GM21529 (cell line): ENCODE data around the gene PLCH1.

Experiments
- ATAC-seq: cut with Tn5 transposase; IDR thresholded peaks from one replicate; pipeline ENCODE4 v1.9.1; 2021; ENCODE audit not compliant: unreplicated experiment

PLCH1 gene

DNA sequence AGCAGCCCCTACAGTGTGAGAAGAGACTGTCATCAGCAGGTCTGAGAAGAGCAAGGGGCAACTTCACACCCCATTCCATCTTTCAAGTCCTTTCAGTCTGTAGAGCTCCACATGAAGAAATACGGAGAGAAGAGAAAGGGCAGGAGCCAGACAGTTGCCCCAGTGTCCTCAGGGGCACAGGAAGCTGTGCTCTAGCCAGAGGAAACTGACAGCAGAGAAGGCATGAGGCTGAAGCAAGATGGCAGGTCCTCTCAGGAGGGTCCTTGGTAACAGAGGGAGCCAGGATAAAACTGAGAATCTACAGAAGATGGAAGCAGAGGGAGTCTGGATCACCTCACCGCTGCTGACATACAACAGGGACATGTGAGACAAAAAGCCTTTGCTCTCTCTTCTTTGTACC lies 47.3 kb downstream of the PLCH1 start:
- no peak for ATAC-seq

DNA sequence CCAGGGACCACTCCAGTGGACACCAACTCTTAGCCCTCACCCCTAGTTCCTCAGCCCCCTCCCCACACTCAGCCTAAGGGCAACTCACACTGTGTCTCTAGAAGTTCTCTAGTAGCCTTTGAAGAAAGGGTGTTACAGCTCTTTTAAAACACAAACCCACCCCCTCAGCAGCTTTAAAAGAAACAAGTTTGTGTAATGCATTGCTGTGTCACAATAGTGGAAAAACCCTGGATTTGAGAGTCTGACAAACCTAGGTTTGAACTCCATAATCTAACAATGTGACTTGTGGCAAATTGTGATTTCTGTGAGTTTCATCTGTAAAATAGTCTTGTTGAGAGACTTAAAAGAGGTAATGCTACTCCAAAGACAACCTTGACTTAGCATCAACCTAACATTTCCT lies 54.0 kb downstream of the PLCH1 start:
- ATAC-seq = no peak

DNA sequence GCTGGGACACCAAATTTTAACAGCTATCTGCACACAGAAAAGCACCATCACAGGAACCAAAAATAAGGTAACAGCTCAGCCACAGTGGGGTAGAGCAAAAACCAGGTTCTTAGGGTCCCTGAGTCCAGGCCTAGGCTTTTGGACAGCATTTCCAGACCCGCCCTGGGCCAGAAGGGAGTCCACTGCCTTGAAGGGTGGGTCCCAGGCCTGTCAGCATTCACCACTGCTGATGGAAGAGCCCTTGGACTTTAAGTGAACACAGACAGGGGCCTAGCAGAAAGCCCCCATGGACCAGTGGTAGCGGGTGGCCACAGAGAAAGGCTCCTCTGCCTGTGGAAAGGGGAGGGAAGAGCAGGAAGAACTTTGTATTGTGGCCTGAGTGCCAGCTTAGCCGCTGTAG lies 56.4 kb downstream of the PLCH1 start:
- ATAC-seq = no peak

DNA sequence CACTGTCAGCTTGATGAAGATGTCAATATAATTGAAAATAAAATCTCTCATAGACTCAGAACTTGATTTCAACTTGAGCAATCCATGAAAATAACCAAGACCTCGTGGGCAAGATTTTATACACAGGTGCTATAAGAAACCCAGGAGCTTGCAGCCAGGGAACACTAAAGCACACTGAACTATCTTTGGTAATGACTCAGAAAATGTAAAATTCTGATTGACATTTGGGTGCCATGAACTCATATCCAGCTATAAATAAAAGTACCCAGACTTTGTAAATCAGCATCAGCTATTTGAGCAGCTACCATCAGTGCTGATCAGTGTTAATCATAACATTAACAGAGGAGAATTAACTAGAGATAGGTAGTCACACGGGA lies 61.5 kb downstream of the PLCH1 start:
- no peak for ATAC-seq

DNA sequence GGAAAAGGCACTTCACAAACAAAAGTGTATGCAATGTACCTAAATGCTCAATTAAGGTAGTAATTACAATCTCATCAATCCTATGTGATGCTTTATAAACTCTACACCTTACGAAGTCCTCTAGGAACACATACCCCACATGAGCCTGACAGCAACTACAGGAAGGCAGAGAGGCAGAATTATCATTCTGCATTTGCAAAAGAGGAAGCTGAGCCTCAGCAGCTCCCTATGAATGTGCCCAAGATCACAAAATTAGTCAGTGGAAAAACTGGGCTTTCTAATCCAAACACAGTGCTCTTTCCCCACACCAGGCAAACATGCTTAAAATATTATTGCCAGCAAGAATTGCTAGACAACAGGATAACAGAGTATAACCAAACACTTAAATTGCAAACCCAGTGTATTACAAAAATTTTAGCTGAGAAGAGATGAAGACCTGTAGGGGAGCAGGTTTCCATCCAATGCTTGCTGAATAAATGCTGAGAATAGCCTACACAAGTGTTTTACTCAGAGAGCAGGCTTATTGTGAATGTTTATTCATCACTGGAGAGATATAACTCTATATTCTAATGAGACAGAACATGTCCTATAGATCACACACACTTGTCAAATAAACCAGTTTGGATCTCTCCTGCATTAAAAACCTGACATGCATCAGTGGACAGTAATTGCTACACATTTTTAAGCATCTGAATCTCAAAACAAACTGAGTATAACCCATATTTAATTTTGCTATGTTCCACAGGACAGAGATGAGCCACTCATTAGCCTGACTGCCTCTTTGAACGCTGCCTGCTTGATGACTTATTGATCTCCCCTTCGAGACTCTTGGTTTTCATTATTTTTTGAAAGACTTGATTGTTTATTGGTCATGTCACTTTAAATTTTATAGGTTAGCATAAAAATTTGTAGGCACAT lies 62.2 kb downstream of the PLCH1 start:
- ATAC-seq = no peak

DNA sequence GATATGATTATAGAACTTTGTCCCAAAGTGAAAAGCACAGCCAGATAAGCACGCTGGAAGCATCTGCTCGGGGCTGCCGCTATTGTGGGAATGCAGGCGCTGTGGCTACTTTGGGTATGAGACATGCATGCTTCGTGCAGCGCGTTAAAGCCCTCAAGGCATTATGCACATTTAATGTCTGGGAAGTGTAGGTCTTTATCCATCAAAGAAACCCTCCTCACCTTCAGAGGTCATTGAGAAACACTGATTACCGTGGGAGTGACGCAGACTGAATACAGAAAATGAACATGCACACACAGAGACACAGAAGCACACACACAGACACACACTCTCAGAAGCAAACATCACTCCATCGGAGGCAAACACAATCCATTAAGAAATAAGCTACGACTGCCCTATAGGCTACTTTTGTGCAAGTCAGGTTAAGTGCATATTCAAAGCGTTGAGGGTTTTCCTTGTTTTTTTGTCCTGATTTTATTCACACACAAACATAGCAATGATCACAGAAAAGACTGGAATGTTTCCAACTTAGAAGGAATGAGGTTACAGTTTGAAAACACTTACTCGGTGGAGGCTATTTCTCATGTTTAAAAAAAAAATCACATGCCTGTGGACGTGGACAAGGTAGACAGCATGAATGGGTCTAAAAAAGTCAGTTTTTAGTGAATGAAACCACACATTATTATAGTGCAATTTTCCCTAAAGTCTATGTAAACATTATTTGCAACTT lies 68.5 kb downstream of the PLCH1 start:
- ATAC-seq = no peak

DNA sequence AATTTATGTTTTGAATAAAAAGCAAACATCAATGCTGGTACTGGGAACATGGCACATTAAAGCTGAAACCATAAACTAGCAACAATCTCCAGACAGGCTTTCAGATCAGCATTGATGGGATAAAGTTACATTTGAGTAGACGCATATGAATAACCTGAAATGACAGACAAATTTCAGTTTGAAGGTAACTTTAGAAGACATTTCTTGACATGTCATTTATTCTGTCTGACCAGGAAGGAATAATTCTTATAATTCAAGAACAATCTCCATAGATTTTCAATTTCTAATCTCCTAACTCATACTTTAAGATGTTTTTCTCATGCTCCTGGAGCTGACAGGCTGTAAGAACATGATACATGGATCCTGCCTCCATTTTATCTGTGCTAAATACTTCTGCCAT lies 69.8 kb downstream of the PLCH1 start:
- ATAC-seq = no peak

DNA sequence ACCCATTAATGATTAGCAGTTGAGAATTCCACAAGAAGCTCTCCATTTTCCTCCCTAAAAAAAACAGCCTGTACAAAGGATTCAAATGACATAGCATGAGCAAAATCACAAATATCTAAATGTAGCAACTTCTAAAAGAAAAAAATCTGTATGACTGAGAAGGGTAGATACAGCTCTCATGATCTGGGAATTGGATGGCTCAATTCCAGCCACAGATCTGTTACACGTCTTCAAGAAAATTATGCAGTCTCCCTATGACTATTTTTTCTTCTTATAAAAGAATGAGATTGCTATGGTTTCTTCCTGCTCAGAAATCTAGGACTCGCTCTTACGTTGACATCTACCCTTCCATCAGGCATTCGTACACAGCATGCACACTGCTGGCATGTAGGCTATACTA lies 71.5 kb downstream of the PLCH1 start:
- ATAC-seq = no peak

DNA sequence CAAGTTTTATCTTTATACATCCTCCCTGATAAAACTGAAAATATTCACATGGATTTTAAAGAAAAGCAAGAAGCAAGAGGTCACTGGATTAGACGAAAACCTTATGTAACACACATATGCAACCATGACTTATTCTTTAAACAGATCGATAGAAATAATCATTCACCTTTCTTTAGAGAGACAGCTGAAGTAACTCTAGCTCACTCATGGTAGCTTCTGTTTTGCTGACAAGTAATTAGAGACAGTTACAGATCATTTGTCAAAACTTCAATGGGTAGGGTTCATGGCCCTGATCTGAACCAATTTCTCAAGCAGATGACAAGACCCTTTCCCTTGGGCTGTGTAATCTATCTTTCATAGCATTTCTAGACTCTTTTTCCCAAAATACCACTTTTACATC lies 74.5 kb downstream of the PLCH1 start:
- ATAC-seq = no peak

DNA sequence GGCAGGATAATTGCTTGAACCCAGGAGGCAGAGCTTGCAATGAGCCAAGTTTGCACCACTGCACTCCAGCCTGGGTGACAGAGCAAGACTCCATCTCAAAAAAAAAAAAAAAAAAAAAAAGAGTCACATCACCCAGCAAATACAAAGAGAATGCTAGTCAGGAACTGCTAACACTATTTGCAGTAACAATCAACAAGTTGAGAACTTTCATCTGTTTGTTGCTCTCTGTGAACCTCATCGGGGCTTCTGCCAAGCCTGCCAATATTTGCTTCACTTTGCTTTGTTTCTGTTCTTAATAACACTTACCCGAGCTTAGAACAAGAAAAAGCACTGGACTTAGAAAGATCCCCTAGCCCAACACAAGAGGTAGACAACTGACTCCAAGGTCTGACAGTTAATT lies 76.9 kb downstream of the PLCH1 start:
- ATAC-seq = no peak

DNA sequence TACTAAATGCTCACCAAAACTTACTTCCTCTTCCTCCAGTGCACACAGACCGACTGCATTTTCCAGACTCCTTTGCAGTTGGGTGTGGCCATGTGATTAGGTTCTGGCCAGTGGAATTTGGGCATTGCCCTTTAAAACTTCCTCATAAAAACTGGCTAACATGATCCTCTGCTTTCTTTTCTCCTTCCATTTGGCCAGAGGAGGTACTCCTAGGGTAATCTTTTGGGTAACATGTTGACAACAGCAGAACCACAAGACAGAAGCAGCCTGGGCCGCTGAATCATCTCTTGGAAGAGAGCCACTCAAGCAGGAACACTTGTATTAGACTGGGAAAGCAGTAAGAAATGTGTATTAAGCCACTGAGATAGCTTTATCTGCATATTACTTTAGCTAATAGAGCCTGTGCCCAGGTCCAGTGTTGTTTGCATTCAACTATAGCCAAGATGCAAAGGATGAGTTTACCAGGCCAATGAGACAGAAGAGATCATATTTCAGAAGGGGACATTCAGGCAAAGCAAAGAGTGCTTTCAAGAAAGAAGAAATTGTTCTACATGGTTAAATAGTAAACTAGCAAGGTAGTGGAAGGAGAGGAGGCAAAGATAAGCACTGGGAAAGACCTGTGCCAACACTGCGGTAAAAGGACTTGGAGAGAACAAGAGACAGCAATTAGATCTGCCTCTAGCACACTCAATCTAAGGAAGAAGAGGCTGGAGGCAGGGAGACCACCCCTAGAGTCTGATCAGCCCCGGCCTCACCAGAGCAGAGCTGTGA lies 79.8 kb downstream of the PLCH1 start:
- ATAC-seq = no peak

DNA sequence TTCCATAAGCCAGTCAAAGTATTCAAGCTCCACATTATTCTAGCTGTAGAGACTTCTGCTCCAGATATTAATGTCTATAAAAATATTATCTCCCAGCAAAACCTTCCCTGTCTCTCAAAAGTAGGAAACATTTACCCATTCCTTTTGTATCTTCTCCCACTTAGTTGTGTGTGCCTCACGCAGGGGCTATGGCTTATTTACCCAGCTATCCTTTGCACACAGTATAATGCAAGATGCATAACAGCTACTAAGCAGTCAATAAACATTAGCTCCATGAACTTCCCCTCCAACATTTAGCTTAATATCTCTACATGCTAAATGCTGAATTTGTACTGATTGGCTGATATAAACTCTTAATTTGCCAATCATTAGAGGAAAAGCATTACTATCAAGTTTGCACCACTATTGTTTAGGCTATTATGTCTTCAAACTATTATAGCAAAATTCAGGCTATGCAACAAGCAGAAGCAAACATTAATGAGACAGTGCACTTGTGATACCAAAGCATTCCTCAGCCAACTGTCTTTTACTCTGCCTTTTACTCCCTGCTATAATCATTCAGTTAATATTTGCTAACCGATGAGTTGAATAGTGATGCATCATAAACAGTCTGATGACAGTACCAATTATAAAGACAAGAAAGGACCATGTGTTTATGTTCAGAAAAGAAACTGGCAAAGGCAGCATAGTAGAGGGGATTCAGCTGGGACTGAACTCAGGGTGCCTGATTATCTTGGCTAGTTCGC lies 81.2 kb downstream of the PLCH1 start:
- ATAC-seq = no peak

DNA sequence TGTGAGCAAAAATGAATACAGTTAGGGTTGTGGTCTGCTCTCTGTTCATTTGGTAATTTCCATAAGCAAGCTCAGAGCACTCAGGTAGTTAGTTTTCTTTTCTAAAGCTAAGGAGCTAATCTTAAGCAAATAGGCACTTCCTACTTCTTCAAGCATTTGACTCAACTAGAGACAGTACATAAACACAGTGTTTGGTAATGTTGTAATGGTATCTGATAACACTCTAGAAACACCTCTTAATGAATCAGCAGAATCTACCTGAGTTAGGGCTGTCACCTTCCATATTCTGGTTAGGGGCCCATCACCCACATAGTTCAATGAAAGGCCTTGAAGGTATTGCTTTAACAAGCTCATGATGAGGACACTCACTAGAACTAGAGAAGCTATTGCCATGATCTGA lies 83.1 kb downstream of the PLCH1 start:
- no peak for ATAC-seq

DNA sequence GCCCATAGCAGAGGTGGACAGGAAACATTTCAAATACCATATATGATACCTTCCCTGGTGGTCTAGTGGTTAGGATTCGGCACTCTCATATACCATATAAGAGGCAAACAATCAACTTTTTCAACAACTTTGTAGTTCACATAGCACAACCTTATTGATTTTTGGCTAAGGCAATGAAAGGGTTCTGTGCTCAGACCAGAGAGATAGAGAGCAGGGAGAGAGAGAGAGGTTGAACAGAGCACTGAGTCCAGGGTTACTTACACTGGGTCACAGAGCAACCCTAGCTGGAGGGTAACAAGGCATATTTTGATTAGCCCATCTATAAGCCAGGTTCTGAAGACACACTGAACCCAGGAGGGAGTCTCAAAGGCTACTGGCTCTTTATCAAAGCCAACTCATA lies 83.8 kb downstream of the PLCH1 start:
- ATAC-seq = no peak

DNA sequence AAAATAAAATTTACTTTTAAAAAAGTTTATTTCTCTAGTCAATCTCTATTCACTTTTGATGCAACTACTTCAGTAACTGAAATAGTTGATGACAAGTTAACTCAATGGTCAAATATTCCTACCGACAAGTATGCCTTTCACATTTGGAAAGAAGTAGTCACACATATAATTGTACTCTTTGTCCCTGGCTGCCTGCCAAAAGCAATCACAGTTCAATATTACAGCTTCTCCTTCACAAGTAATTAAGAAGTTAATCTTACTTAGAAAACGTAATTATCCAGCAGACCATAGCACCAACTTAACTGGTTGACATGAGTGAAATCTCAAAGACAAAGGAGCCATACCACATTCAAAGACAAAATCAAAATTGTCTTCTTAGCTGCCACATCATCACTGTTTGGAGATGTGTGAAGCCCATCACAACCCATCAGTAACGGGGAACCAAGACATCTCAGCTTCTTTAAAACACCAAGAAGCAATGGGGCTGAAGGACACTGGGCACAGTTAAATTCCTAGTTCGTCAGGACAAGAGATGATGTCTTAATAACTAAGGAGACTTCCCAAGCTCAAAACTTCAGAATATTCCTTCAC lies 86.1 kb downstream of the PLCH1 start:
- no peak for ATAC-seq

DNA sequence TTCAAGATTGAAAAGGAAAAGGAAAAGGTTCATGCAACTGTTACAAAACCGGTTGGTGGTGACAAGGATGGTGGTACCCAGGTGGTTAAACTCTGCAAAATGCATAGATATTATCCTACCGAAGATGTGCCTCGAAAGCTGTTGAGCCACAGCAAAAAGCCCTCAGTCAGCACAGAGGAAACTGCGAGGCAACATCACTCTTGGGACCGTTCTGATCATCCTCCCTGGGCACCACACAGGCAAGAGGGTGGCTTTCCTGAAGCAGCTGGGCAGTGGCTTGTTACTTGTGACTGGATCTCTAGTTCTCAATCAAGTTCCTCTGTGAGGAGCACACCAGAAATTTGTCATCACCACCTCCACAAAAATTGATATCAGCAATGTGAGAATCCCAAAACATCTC lies 86.9 kb downstream of the PLCH1 start:
- ATAC-seq = no peak

DNA sequence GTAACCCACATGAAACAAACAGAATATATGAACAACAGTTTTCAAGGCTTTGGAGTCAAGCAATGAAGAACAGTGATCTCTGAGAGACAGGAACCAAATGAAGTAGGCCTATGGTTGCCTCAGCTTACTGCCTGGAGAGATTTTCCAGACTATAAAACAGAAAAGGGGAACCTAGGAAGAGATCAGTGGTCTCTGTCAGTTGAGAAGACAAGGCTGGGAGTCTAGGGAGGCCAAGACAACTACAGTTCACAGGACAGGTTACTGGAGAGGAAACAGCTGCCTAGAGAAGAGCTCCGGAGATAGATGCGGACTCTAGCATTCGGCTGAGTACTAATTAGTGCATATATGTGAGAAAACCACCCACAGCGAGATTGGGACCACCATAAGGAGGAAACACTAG lies 87.7 kb downstream of the PLCH1 start:
- no peak for ATAC-seq

DNA sequence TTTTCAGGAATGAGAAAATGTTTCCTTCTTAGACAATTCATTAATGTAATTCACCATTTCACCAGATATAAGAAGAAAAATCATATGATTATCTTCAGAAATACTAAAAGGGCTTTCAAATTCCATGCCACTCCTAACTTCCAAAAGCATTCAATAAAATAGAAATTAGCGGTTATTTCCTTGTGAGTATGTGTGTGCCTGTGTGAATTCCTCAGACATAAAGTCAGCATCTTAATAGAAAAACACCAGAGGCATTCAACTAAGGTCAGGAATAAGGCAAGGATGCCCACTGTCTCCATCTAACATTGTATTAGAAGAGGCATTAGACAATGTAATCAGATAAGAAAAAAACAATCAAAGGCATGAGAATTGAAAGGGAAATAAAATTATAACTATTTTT lies 88.4 kb downstream of the PLCH1 start:
- no peak for ATAC-seq

DNA sequence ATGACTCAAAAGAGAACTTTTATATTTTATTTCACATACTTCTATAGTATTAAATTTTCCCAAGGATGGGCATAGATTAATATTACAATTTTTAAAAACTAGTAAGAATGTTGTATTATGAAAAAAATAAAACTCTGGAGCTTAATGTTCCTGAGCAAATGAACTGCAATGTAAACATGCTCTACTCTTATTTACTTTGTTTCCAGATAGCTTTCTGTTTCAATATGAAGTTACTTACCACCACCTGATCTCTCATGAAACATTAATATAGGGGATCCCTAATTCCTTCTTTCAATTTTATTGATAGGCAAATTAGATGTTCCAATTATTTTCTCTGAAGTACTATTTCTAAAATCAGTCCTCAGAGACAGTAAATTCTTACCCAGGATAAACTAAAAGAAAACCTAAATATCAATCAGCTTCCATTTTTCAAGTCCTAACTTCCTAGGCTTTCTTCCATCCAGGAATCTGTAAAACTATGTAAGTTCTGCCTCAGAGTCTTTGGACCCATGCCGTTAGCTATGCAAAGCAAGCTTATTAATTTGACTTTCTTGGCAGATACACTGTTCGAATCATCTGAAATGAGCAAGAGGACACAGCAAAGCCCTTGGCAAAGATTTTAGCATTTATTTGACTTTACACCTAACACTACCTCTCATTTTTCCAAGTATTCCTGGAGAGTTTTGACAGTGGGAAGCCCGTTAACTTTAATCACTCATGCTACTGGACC lies 93.2 kb downstream of the PLCH1 start:
- ATAC-seq = no peak

DNA sequence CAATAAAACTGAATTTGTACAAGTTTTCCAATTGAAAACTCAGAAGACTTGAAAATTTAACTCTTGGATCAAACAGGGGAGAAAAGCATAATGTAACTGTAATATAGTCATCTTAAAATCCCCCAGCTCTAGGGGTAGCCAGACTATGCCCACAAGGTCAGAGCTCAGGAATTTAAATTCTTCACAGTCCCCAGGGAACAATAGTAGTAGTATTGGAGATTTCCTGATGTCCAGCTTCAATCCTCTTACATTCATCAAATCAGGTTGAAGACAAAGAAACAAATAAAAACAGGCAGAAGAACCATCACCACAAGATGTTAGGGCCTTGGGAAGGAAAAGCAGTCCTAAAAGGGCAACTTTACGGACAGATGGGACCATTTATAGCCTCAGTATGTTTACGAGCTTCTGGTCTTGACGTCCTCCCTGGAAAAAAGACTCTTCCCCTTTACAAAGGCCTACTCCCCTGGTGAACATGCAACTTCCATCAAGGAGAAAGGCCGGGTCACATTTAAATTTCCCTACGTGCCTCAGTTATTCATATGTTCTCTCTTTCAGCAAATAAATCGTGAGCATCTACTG lies 96.8 kb downstream of the PLCH1 start:
- ATAC-seq = no peak
